NT2/D1 (cell line): ENCODE data around the gene BEND3.

ENCODE experiments used
- DNase-seq: peaks from one replicate; pipeline ENCODE4 v3.0.0-alpha.2; 2011; ENCODE audit warnings: low read depth, low spot score
- H3K27me3 ChIP-seq: 2 replicates; pipeline ENCODE4 v1.6.0; 2011; ENCODE audit warnings: mild to moderate bottlenecking; ENCODE audit not compliant: insufficient read length, insufficient read depth
- H3K36me3 ChIP-seq: 2 replicates; pipeline ENCODE4 v1.6.1; 2011; ENCODE audit warnings: mild to moderate bottlenecking, low read length, mixed read lengths; ENCODE audit not compliant: insufficient read depth, insufficient read length
- H3K4me1 ChIP-seq: 2 replicates; pipeline ENCODE4 v1.5.1; 2011; ENCODE audit not compliant: insufficient read depth, insufficient read length
- H3K4me3 ChIP-seq: 2 replicates; pipeline ENCODE4 v1.5.1; 2011; ENCODE audit warnings: low read depth; ENCODE audit not compliant: insufficient read length
- H3K9ac ChIP-seq: 2 replicates; pipeline ENCODE4 v1.6.0; 2011; ENCODE audit warnings: low read depth; ENCODE audit not compliant: insufficient read length
- H3K9me3 ChIP-seq: 2 replicates; pipeline ENCODE4 v1.5.1; 2011; ENCODE audit warnings: mild to moderate bottlenecking, low read length; ENCODE audit not compliant: insufficient read depth
- SUZ12 ChIP-seq: IDR thresholded peaks from 2 replicates; pipeline ENCODE4 v1.6.1; 2011; ENCODE audit not compliant: insufficient read length, insufficient read depth; ENCODE audit errors: extremely low read depth
- YY1 ChIP-seq: IDR thresholded peaks from 2 replicates; pipeline ENCODE4 v1.6.1; 2011; ENCODE audit not compliant: insufficient read length, insufficient read depth
- ZNF274 ChIP-seq: IDR thresholded peaks from 2 replicates; pipeline ENCODE4 v1.6.1; 2011; ENCODE audit warnings: mild to moderate bottlenecking, low read depth, low read length

BEND3 gene

GRCh38 chr6:107110200-107110599, 5.1 kb downstream of the BEND3 start:
- no peak overlapping the region for H3K4me3 ChIP-seq
- TF ChIP-seq SUZ12 (no peak), YY1 (no peak)
- H3K9ac ChIP-seq: no peak overlapping the region
- H3K9me3 ChIP-seq: no peaks in the 10 kb centered on the region
- H3K27me3 ChIP-seq: no peaks in the 10 kb centered on the region
- no peak for DNase-seq
- H3K36me3 ChIP-seq: peaks cover 2% of the 10 kb centered on the region
- peaks cover 4% of the 10 kb centered on the region for H3K4me1 ChIP-seq

- Histone ChIP-seq H3K36me3 (peaks cover 4% of the 10 kb centered on the region), H3K4me3 (no peak overlapping the region), H3K9ac (no peak overlapping the region), H3K9me3 (no peaks in the 10 kb centered on the region), H3K27me3 (no peaks in the 10 kb centered on the region), H3K4me1 (peaks cover 6% of the 10 kb centered on the region)
- no peak for DNase-seq
- TF ChIP-seq ZNF274: no peak
- TF ChIP-seq SUZ12: no peak
- TF ChIP-seq YY1: no peak
Observed at GRCh38 chr6:107108201-107108890, 7.0 kb downstream of the BEND3 start.

- H3K9ac ChIP-seq: no peak overlapping the region
- no peaks in the 10 kb centered on the region for H3K9me3 ChIP-seq
- H3K27me3 ChIP-seq: no peaks in the 10 kb centered on the region
- H3K36me3 ChIP-seq: peaks cover 4% of the 10 kb centered on the region
- H3K4me3 ChIP-seq: no peak overlapping the region
- no peak for DNase-seq
- peaks cover 11% of the 10 kb centered on the region for H3K4me1 ChIP-seq
- TF ChIP-seq SUZ12: no peak
- TF ChIP-seq ZNF274: no peak
- TF ChIP-seq YY1: no peak
Observed at GRCh38 chr6:107107791-107108190, 7.5 kb downstream of the BEND3 start.

GRCh38 chr6:107106165-107106564, 9.2 kb downstream of the BEND3 start:
- H3K27me3 ChIP-seq: no peaks in the 10 kb centered on the region
- H3K4me3 ChIP-seq: no peak overlapping the region
- peaks cover 2% of the 10 kb centered on the region for H3K36me3 ChIP-seq
- no peak overlapping the region for H3K9ac ChIP-seq
- DNase-seq: no peak
- H3K4me1 ChIP-seq: peaks cover 14% of the 10 kb centered on the region
- no peaks in the 10 kb centered on the region for H3K9me3 ChIP-seq
- no peak for TF ChIP-seq ZNF274
- TF ChIP-seq YY1: no peak
- no peak for TF ChIP-seq SUZ12

GRCh38 chr6:107105511-107106116, 9.7 kb downstream of the BEND3 start:
- Histone ChIP-seq H3K36me3 (peaks cover 2% of the 10 kb centered on the region), H3K4me1 (peaks cover 14% of the 10 kb centered on the region), H3K27me3 (no peaks in the 10 kb centered on the region), H3K9ac (no peak overlapping the region), H3K9me3 (no peaks in the 10 kb centered on the region), H3K4me3 (no peak overlapping the region)
- DNase-seq: no peak
- TF ChIP-seq ZNF274: no peak
- no peak for TF ChIP-seq YY1
- TF ChIP-seq SUZ12: no peak

GRCh38 chr6:107103082-107103481, 12.2 kb downstream of the BEND3 start:
- TF ChIP-seq SUZ12: no peak
- no peak for TF ChIP-seq YY1
- no peak for TF ChIP-seq ZNF274
- Histone ChIP-seq H3K4me3 (no peak overlapping the region), H3K4me1 (peaks cover 14% of the 10 kb centered on the region), H3K27me3 (no peaks in the 10 kb centered on the region), H3K9me3 (no peaks in the 10 kb centered on the region), H3K9ac (no peak overlapping the region), H3K36me3 (peaks cover 8% of the 10 kb centered on the region)
- DNase-seq: no peak

GRCh38 chr6:107102414-107102805, 12.9 kb downstream of the BEND3 start:
- no peak for DNase-seq
- Histone ChIP-seq H3K9ac (no peak overlapping the region), H3K4me1 (peaks cover 14% of the 10 kb centered on the region), H3K9me3 (no peaks in the 10 kb centered on the region), H3K27me3 (no peaks in the 10 kb centered on the region), H3K4me3 (no peak overlapping the region), H3K36me3 (peaks cover 8% of the 10 kb centered on the region)
- TF ChIP-seq YY1 (no peak), SUZ12 (no peak), ZNF274 (no peak)
